ENCODE measurements around the gene CNN2. TPM values are rescaled to one million over a fixed set of nuclear protein-coding genes. Genes with fewer than 3 reads are reported as not detected.

CNN2 gene
- total and polyA plus RNA-seq, 2 of the 13 experiments (the other 11 are each of a cell fraction or from before 2014, with no cell fraction given), result 63.6 to 70.0 TPM

GRCh38 chr19:988510-988909 lies 37.9 kb upstream of the CNN2 start:
- peaks cover 32% of the 10 kb centered on the region for H3K4me1 ChIP-seq (ENCODE audit: insufficient read depth, low read length)
- in situ Hi-C loops (cut with HindIII; ENCODE audit: extremely low pct_ligation_motif_present, low pct_unique_long_range_greater_than_20kb), result loop anchor here (10.0 kb wide), 2 partner anchors 124 to 224 kb away; no protein-coding TSS in a partner anchor
- H4K20me1 ChIP-seq (ENCODE audit: insufficient read depth, low read length), result peaks cover 6% of the 10 kb centered on the region; the same call in 1 of the 2 replicates
- no peak overlapping the region for H2AFZ ChIP-seq (ENCODE audit: low read length)
- 93% methylated on average over 11 of the region's 15 CpGs for WGBS (ENCODE audit: low lambda C conversion rate)
- peaks cover 22 to 46% of the 10 kb centered on the region in 2 experiments for H3K36me3 ChIP-seq (replicated peaks in 1 of 2; ENCODE audit: control insufficient read depth in 1 of 2, insufficient read depth in 2 of 2, low read length in 2 of 2)
- no peak overlapping the region for H3K27ac ChIP-seq (ENCODE audit: extremely low read length, insufficient read depth, low read length)
- H3K9ac ChIP-seq (ENCODE audit: insufficient read depth, low read depth, low read length), result no peak overlapping the region
- POLR2A ChIA-PET, result no interaction called here
- TF ChIP-seq ZFP36L1 (CRISPR knock-in tag; IDR thresholded peaks at IDR 0.05) (no peak), HNRNPK (IDR thresholded peaks at IDR 0.05; ENCODE audit: low read depth, low read length, poor library complexity, severe bottlenecking) (no peak), ZNF768 (CRISPR knock-in tag; IDR thresholded peaks at IDR 0.05) (peak; percentile 26; the same call in 1 of the 2 replicates), ZNF687 (CRISPR knock-in tag; IDR thresholded peaks at IDR 0.05) (no peak), MTA1 (CRISPR knock-in tag; IDR thresholded peaks at IDR 0.05; ENCODE audit: borderline replicate concordance) (no peak), ZNF616 (CRISPR knock-in tag; IDR thresholded peaks at IDR 0.05; ENCODE audit: low read depth) (no peak), NFYB (CRISPR knock-in tag; IDR thresholded peaks at IDR 0.05) (no peak)
- DNase-seq (ENCODE audit: low spot score) (no peak), ATAC-seq (no peak), FAIRE-seq (no peak)
- intact Hi-C loops (cut with micrococcal nuclease; ENCODE audit: unreplicated experiment), result no loop called here
- CTCF ChIA-PET (ENCODE audit: low intra/inter-chr PET ratio, low total read pairs), result no interaction called here
- no TSS peak for BruUV-seq (replicated peaks)
- no peaks in the 10 kb centered on the region for H3K27me3 ChIP-seq (ENCODE audit: control insufficient read depth in 1 of 2, insufficient read depth in 2 of 2, low read length in 2 of 2)
- peaks cover 14% of the 10 kb centered on the region for H3K79me2 ChIP-seq (ENCODE audit: insufficient read depth, low read length)
- no peaks in the 10 kb centered on the region for H3K9me3 ChIP-seq (ENCODE audit: low read length)
- no peak overlapping the region for H3K4me2 ChIP-seq (ENCODE audit: low read depth, low read length)
- H3K4me3 ChIP-seq (replicated peaks in 1 of 3; ENCODE audit: insufficient read depth in 1 of 3, low read depth in 2 of 3, low read length in 3 of 3), result no peak overlapping the region

Data from HepG2 (cell line).